HL-60/S4 (cell line): Measurements from ENCODE around the gene SPARCL1.

Source experiments
- in situ Hi-C: fragments of 300-500 bp; cut with MboI; formaldehyde crosslinking; loops from 2 replicates; pipeline ENCODE4 v1.14.3; 2022; ENCODE audit warnings: low sequenced_read_pairs

SPARCL1 gene

GRCh38 chr4:87505862-87506261, 23.3 kb downstream of the SPARCL1 start:
- in situ Hi-C loops, result loop anchor here (25.0 kb wide), 1 partner anchor 706 kb away; no protein-coding TSS in a partner anchor

GRCh38 chr4:87502580-87503238, 26.5 kb downstream of the SPARCL1 start:
- in situ Hi-C loops, result loop anchor here (25.0 kb wide), 1 partner anchor 710 kb away; no protein-coding TSS in a partner anchor

- in situ Hi-C loops, result loop anchor here (25.0 kb wide), 1 partner anchor 712 kb away; no protein-coding TSS in a partner anchor
Measured at GRCh38 chr4:87500092-87500462, 29.1 kb downstream of the SPARCL1 start.

- in situ Hi-C loops, result loop anchor here (25.0 kb wide), 2 partner anchors 338 to 713 kb away; partner anchors contain the start of gene MEPE
Measured at GRCh38 chr4:87499403-87500091, 29.6 kb downstream of the SPARCL1 start.

GRCh38 chr4:87498446-87498900, 30.7 kb downstream of the SPARCL1 start:
- in situ Hi-C loops, result loop anchor here (25.0 kb wide), 1 partner anchor 339 kb away; the partner anchor contains the start of gene MEPE

- in situ Hi-C loops, result loop anchor here (25.0 kb wide), 1 partner anchor 340 kb away; the partner anchor contains the start of gene MEPE
Measured at GRCh38 chr4:87497578-87497977, 31.6 kb downstream of the SPARCL1 start.

- in situ Hi-C loops, result loop anchor here (25.0 kb wide), 1 partner anchor 340 kb away; the partner anchor contains the start of gene MEPE
Measured at GRCh38 chr4:87497159-87497558, 32.0 kb downstream of the SPARCL1 start.

GRCh38 chr4:87493115-87493514, 36.1 kb downstream of the SPARCL1 start:
- in situ Hi-C loops, result loop anchor here (25.0 kb wide), 1 partner anchor 344 kb away; the partner anchor contains the start of gene MEPE

- in situ Hi-C loops, result loop anchor here (25.0 kb wide), 1 partner anchor 345 kb away; the partner anchor contains the start of gene MEPE
Measured at GRCh38 chr4:87491851-87492250, 37.3 kb downstream of the SPARCL1 start.

- in situ Hi-C loops, result loop anchor here (25.0 kb wide), 1 partner anchor 346 kb away; the partner anchor contains the start of gene MEPE
Measured at GRCh38 chr4:87491436-87491835, 37.7 kb downstream of the SPARCL1 start.

- in situ Hi-C loops, result loop anchor here (25.0 kb wide), 1 partner anchor 346 kb away; the partner anchor contains the start of gene MEPE
Measured at GRCh38 chr4:87490664-87491369, 38.4 kb downstream of the SPARCL1 start.

GRCh38 chr4:87489678-87490077, 39.5 kb downstream of the SPARCL1 start:
- in situ Hi-C loops, result loop anchor here (25.0 kb wide), 1 partner anchor 348 kb away; the partner anchor contains the start of gene MEPE

- in situ Hi-C loops, result loop anchor here (25.0 kb wide), 1 partner anchor 349 kb away; the partner anchor contains the start of gene MEPE
Measured at GRCh38 chr4:87488666-87489065, 40.5 kb downstream of the SPARCL1 start.

GRCh38 chr4:87483247-87483646, 45.9 kb downstream of the SPARCL1 start:
- in situ Hi-C loops, result loop anchor here (25.0 kb wide), 1 partner anchor 354 kb away; the partner anchor contains the start of gene MEPE

- in situ Hi-C loops, result loop anchor here (25.0 kb wide), 1 partner anchor 356 kb away; the partner anchor contains the start of gene MEPE
Measured at GRCh38 chr4:87481377-87481776, 47.8 kb downstream of the SPARCL1 start.

- in situ Hi-C loops, result loop anchor here (25.0 kb wide), 1 partner anchor 359 kb away; the partner anchor contains the start of gene MEPE
Measured at GRCh38 chr4:87478732-87479250, 50.4 kb downstream of the SPARCL1 start.

GRCh38 chr4:87476934-87477333, 52.2 kb downstream of the SPARCL1 start:
- in situ Hi-C loops, result loop anchor here (25.0 kb wide), 1 partner anchor 360 kb away; the partner anchor contains the start of gene MEPE

- in situ Hi-C loops, result loop anchor here (25.0 kb wide), 1 partner anchor 207 kb away; no protein-coding TSS in a partner anchor
Measured at GRCh38 chr4:87469390-87469789, 59.8 kb downstream of the SPARCL1 start.

- in situ Hi-C loops, result loop anchor here (25.0 kb wide), 1 partner anchor 204 kb away; no protein-coding TSS in a partner anchor
Measured at GRCh38 chr4:87465739-87466366, 63.3 kb downstream of the SPARCL1 start.
